Adipose tissue (tissue), 3 donors: ENCODE data around the gene CCDC92B. TPM values are rescaled to one million over a fixed set of nuclear protein-coding genes. Genes with fewer than 3 reads are reported as not detected.

Source experiments
- H3K27ac ChIP-seq: one replicate; pipeline ENCODE4 v1.5.1; 2013; ENCODE audit warnings: low read depth, low read length
- WGBS, 3 donors: extraction: QIAGEN DNeasy Blood & Tissue Kit; methylation state at CpG; one replicate each; pipeline ENCODE4 v1.1.7; 2013; 5-methylcytosine and 5-hydroxymethylcytosine counted together
- polyA plus RNA-seq, 3 donors: library from polyadenylated mRNA; stranded (reverse); fragments of 200-250 nt; gene quantifications; one replicate each; pipeline ENCODE4 v1.2.3, GENCODE V29; 2013
- donor health status: healthy with polysubstance abuse.
- donor health status: Bipolar disorder and iron deficiency.
- donor health status: healthy.

CCDC92B gene
- polyA plus RNA-seq, 3 donors = 0.13 to 0.37 (median 0.34) TPM

DNA sequence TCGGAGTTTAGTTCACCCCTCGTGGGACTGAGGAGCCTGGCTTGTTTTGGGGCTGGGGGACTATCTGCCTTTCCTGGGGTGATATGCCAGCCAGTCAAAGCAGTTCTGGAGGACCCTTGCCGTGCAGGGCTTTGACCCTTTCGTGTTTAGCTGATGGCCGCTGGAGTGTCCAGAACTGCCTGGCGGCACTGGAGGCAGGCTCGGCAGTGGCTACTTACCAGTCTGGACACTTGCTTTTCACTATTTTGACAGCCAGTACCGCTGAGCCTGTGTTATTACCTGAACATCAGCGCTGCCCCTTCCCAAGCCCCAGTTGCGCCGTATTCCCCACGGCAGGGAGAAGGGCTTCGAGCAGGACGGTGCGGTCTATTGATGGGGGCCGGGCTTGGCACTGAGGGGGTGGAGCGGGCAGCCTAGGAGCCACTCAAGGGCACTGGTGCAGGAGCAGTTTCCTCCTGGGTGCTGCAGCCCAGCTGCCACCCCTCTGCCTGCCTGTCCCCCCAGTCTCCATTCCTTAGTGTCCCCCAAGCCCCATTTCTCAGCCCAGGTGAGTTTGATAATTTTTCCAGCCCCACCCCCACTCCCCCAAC is 18.6 kb downstream of the CCDC92B start:
- 76 to 85% (median 77%) methylated on average over 16 to 17 of the region's 17 CpGs for WGBS, 3 donors
- H3K27ac ChIP-seq = no peak overlapping the region

- WGBS, 3 donors = 2 to 7% (median 3%) methylated on average over 10 to 40 of the region's 40 CpGs
- no peak overlapping the region for H3K27ac ChIP-seq
Observed at GRCh38 chr17:2724784-2725164, 24.7 kb downstream of the CCDC92B start.

DNA sequence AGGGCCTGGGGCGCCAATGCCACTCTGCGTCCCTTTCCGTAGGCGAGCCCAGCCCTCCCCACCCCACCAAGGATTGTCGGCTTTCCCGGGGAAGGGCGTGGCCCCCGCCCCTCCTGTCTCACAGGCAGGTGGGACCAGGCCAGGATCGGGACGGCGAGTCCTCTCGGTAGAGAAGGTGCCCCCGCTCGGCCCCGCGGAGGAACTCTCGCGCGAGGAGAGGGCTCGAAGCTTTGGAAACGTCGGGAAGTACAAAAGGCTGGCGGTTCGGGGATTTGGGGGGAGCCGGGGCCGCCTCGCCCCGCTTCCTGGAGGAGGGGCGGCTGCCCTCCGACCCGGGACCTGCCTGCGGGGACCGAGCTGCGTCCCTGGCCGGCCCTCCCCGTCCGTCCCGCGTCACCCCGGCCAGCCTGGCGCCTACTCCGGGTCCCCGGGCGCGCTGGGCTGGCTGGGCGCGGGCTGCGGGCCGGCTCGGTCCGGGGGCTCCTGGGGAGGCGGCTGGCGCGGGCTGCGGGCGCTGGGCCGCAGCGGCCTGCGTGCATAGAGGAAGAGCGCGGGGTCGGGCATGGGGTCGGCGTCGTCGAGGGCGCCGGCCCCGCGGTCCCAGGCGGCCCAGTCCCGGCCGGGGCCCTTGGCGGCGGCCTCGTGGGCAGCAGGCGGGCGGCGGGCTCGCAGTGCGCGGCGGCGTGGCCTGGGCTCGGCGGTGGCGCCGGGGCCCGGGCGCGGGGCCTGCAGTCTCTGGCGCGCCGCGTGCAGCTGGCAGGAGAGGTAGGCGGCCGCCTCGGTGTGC is 25.3 kb downstream of the CCDC92B start:
- no peak overlapping the region for H3K27ac ChIP-seq
- WGBS, 3 donors = 1 to 5% (median 1%) methylated on average over 80 to 98 of the region's 98 CpGs

DNA sequence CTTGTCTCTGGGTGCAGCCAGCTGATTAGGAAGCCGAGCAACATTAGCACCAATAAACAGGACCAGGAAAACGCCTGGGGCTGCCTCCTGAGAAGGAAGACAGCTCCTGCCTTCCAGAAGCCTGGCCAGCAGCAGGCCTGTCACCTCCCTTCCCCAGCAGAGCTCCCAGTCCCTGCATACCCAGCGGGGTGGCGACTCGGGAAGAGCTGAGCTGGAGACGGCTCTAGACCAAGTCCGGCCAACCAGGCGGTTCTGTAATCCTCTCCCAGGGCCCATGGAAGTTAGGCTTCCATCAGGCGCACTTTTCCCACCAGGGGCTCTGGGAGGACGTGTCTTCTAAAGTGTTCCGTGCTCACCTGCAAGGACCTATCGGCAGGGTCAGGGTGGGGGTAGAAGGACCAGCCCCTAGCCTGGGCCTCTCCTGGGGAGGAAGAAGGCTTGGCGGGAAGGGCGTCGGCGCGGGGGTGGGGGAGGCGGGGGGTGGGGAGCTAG is 25.9 kb downstream of the CCDC92B start:
- 32 to 42% (median 40%) methylated on average over 15 to 18 of the region's 18 CpGs for WGBS, 3 donors
- H3K27ac ChIP-seq = no peak overlapping the region

DNA sequence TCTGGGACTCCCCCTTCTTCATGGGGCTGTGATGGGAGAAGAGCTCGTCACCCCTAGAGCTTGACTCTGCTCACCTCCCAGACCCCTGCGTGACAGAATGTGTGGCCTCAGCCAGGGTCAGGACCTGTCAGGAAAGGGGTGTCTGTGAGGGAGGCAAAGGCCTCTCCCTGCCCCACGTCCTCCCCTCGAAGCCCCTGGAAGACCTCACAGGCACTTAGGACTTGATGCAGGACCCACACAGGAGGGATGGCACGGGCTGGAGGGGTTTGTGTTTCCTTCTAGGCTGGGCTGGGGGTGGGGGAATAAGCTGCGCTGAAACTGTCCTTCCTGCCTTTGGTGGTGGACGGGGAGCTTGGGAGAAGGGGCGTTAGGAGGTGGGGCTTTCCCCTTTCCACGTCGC is 26.8 kb downstream of the CCDC92B start:
- WGBS, 3 donors = 59 to 65% (median 65%) methylated on average over 10 of the region's 10 CpGs
- no peak overlapping the region for H3K27ac ChIP-seq

DNA sequence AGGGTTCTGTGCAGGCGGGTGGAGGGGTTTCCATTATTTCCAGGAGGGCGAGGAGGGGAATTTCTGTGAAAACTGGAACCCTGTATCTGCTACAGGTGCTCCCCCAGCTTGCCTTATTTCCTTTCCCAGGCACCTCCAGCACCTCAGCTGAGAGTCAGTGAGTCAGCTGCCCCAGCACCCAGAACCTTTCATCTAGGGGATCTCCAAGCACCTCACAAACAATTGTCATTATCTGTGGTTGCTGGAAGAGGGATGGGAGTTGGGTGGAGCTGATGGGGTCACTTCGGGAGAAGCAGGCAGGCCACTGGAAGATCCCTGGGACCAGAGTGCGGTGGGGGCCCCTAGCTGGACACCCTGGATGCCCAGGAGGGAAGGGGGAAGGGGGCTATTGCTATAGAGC is 27.8 kb downstream of the CCDC92B start:
- 62 to 84% (median 74%) methylated on average over 4 of the region's 4 CpGs for WGBS, 3 donors
- no peak overlapping the region for H3K27ac ChIP-seq

GRCh38 chr17:2719861-2720260 is 29.6 kb downstream of the CCDC92B start:
- WGBS, 3 donors = 61 to 69% (median 68%) methylated on average over 4 of the region's 4 CpGs
- H3K27ac ChIP-seq = no peak overlapping the region

GRCh38 chr17:2718150-2718938 is 31.1 kb downstream of the CCDC92B start:
- WGBS, 3 donors = 78 to 80% (median 79%) methylated on average over 13 of the region's 13 CpGs
- no peak overlapping the region for H3K27ac ChIP-seq

DNA sequence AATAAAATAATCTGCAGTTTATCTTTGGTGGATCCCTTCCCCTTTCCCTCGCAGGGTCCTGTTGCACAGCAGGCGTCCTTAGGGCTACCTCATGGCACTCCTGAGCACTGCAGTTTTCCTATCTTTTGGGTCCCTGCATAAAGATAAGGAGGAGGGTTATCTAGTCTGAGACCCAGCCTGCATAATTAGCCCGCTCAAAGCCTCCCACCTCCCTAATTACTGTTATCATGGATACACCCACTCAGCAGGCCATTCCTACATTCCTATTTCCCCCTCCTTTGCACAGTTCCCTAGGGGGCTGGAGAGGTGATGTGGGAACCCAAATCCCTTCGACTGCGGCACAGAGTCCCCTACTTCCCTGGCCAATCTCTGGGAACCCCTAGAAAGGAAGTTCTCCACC is 32.8 kb downstream of the CCDC92B start:
- WGBS, 3 donors = 53 to 84% (median 67%) methylated on average over 5 of the region's 5 CpGs
- no peak overlapping the region for H3K27ac ChIP-seq

- 87 to 94% (median 90%) methylated on average over 9 of the region's 9 CpGs for WGBS, 3 donors
- H3K27ac ChIP-seq = no peak overlapping the region
Observed at GRCh38 chr17:2713881-2714280, 35.6 kb downstream of the CCDC92B start.

GRCh38 chr17:2712300-2713043 is 37.0 kb downstream of the CCDC92B start:
- no peak overlapping the region for H3K27ac ChIP-seq
- WGBS, 3 donors = 50 to 57% (median 52%) methylated on average over 36 of the region's 36 CpGs

DNA sequence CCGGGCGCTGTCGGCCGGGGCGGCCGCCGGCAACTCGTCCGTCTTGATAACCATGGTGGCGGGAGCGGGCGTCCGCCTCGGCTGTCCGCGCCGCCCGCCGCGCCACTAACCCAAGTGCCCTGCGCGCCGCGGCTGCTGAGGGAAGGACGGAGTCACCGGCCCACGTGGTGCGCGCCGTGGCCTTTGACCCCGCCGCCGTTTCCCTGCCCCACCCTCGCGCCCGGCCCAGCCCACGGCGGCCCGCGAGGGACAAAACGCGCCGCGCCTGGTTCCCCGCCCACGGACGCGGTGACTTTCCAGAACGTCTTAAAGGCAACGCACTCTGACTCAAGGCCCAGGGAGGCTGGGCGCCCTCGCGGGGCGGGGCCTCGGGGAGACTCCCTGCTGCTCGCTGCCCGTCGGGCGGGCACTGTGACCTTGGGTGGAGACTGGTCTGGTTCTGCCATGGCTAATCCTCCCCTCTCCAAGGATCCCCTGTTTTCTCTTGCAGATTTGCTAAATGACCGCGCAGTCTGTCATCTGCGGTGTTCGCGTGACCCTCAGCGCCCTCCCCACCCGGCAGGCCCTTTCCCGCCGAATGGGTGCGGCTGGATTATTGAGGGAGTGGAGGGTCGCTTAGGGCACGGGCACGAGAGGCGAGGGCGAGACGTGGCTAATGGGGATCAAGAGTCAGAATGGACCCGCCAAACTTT is 37.7 kb downstream of the CCDC92B start, which contains the start of gene CLUH:
Gene CLUH (minus strand): TSS at position 157 of the 692 bp plus-strand sequence. CDS start 103 bp downstream, at position 54.
- 1 to 2% (median 2%) methylated on average over 49 to 76 of the region's 76 CpGs for WGBS, 3 donors
- no peak within 1 kb of the TSS for H3K27ac ChIP-seq

GRCh38 chr17:2710803-2711607 is 38.4 kb downstream of the CCDC92B start:
- 1% methylated on average over 64 to 82 of the region's 82 CpGs for WGBS, 3 donors

DNA sequence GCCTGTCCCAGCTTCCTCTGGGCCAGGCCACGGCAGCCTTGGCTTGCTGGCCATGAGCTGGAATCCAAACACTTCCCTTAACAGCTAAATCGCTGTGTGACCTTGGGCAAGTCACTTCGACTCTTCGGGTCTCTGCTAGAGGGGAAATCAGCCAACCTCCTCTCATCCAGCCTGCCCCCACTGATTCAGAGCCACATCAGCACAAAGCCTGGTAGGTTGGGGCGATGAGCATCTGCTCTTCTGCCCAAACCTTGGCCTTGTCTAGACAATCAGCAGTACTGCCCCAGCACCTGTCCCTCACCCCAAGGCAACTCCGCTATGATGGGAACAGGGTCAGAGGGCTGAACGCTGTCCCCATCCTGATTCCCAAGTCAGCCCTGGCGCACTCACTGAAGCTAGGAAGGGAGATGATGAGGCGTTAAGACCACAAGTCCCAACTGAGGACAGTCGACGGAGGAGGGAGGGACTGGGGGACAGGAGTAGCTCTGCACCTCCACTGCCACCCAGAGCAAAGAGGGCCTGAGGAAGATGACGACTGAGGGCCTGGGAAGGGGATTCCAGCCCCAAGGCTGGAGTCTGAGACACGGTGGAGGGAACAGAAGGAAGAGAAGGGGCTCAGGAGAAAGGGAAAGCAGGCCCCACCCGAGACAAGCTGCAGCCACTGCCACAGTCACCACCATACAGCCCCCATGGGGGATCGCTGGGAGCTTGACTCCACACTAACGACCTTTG is 39.2 kb downstream of the CCDC92B start:
- no peak overlapping the region for H3K27ac ChIP-seq
- 26 to 47% (median 33%) methylated on average over 16 of the region's 16 CpGs for WGBS, 3 donors

More at GRCh38 chr17:2710803-2711607, 38.4 kb downstream of the CCDC92B start:
- H3K27ac ChIP-seq = no peak overlapping the region

- H3K27ac ChIP-seq = no peak overlapping the region
- WGBS, 3 donors = 21 to 61% (median 54%) methylated on average over 8 to 10 of the region's 10 CpGs
Observed at GRCh38 chr17:2709183-2709661, 40.2 kb downstream of the CCDC92B start.

- no peak overlapping the region for H3K27ac ChIP-seq
- 45 to 82% (median 82%) methylated on average over 19 to 21 of the region's 21 CpGs for WGBS, 3 donors
Observed at GRCh38 chr17:2708585-2709182, 40.8 kb downstream of the CCDC92B start.
